Endothelial cell of umbilical vein (primary cell): ENCODE results near the gene SAMD4A.

Experiments
- EZH2 ChIP-seq: IDR thresholded peaks from 2 replicates; pipeline ENCODE4 v1.6.1; 2012; ENCODE audit warnings: borderline replicate concordance, low read depth, mild to moderate bottlenecking, moderate library complexity, low read length, inconsistent platforms; ENCODE audit not compliant: severe bottlenecking
- FOS ChIP-seq: IDR thresholded peaks from 2 replicates; pipeline ENCODE4 v1.6.1; 2011; ENCODE audit warnings: mild to moderate bottlenecking, low read length, moderate library complexity, borderline replicate concordance; ENCODE audit not compliant: insufficient read depth
- GATA2 ChIP-seq: IDR thresholded peaks from 2 replicates; pipeline ENCODE4 v1.7.0; 2011; ENCODE audit warnings: low read depth, mild to moderate bottlenecking, moderate library complexity, mixed read lengths, low read length; ENCODE audit not compliant: insufficient read length, insufficient read depth
- JUN ChIP-seq: IDR thresholded peaks from 2 replicates; pipeline ENCODE4 v1.6.1; 2011; ENCODE audit warnings: borderline replicate concordance, low read depth; ENCODE audit not compliant: insufficient read length, insufficient read depth
- POLR2A ChIP-seq: IDR thresholded peaks from 2 replicates; pipeline ENCODE4 v1.6.1; 2012; ENCODE audit warnings: low read depth, mild to moderate bottlenecking, control low read depth, low read length
- POLR2AphosphoS5 ChIP-seq: IDR thresholded peaks from 2 replicates; pipeline ENCODE4 v1.6.1; 2012; ENCODE audit warnings: low read depth, mild to moderate bottlenecking, control low read depth, low read length, moderate library complexity; ENCODE audit not compliant: insufficient read depth
- TF ChIP-seq, protein P1 (sequence below), 2 donors: IDR thresholded peaks; 1 replicate in 1 of 2; 2 replicates in 1 of 2; pipeline ENCODE4 v1.5.1; 2011; ENCODE audit warnings: low read length in 2 of 2, mild to moderate bottlenecking in 2 of 2, moderate library complexity in 2 of 2, control low read depth in 1 of 2, inconsistent platforms in 1 of 2, low read depth in 1 of 2; ENCODE audit not compliant: insufficient read depth in 1 of 2; ENCODE audit errors: extremely low read depth in 1 of 2
- TF ChIP-seq, protein P2 (sequence below): IDR thresholded peaks from 2 replicates; pipeline ENCODE4 v1.6.1; 2011; ENCODE audit not compliant: insufficient read depth, insufficient read length

GRCh38 chr14:54535646-54536045 lies 31.3 kb upstream of the SAMD4A start:
- TF ChIP-seq POLR2AphosphoS5 (no peak), POLR2A (no peak), FOS (no peak), EZH2 (no peak), JUN (no peak), GATA2 (no peak)
- TF ChIP-seq, protein P1, sequence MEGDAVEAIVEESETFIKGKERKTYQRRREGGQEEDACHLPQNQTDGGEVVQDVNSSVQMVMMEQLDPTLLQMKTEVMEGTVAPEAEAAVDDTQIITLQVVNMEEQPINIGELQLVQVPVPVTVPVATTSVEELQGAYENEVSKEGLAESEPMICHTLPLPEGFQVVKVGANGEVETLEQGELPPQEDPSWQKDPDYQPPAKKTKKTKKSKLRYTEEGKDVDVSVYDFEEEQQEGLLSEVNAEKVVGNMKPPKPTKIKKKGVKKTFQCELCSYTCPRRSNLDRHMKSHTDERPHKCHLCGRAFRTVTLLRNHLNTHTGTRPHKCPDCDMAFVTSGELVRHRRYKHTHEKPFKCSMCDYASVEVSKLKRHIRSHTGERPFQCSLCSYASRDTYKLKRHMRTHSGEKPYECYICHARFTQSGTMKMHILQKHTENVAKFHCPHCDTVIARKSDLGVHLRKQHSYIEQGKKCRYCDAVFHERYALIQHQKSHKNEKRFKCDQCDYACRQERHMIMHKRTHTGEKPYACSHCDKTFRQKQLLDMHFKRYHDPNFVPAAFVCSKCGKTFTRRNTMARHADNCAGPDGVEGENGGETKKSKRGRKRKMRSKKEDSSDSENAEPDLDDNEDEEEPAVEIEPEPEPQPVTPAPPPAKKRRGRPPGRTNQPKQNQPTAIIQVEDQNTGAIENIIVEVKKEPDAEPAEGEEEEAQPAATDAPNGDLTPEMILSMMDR (IDR thresholded peaks at IDR 0.05; ENCODE audit: extremely low read depth in 1 of 2, insufficient read depth in 1 of 2, low read depth in 1 of 2, low read length in 2 of 2): no peak
- TF ChIP-seq, protein P2, sequence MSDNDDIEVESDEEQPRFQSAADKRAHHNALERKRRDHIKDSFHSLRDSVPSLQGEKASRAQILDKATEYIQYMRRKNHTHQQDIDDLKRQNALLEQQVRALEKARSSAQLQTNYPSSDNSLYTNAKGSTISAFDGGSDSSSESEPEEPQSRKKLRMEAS: no peak
